Activated CD4-positive, alpha-beta T cell treated with anti-CD3 and anti-CD28 coated beads, Interleukin-2, Interleukin-4, amounts not matched to agents 100 ng/mL and 50 ng/mL, durations not matched to agents 16 hours and 8 hours (primary cell): ENCODE data around the gene ZNF862.
"Not testable (repeated sequence)": the region's sequence is repeated elsewhere in the genome, so short reads cannot be mapped to it uniquely, and the experiment has no call there.

Source experiments
- DNase-seq: peaks from one replicate; pipeline ENCODE4 v3.0.0-alpha.2; 2020; ENCODE audit warnings: low spot score

The ZNF862 gene

DNA sequence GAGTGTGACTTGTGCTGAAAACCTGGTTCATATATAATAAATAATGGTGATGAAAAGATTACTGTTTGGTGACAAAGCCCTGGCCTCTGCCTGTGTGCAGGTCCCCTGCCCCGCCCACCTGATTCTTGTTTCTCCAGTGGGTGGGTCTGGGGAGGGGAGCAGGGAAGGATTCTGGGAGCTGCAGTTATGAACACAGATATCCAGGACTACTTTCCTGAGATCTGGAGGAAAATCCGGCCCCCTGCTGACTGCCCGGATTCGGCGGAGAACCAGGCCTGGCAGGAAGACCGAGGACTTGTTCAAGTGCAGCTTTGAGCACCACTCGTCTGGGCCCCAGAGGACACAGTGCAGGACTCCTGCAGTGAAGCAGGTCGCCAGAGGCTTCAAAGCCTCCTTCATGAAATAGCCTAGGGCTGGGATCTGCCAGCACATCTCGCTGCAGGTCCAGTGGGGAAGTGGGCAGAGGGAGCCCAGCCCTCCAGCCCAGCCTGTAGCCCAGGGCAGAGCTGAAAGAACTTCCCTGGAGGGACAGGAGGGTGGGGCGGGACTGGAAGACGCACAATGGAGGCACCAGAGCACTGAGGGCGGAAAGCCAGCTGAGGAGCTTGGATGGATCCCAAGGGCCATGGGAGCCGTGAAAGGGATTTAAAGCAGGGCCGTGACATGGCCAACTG lies 42.6 kb downstream of the ZNF862 start:
- no peak for DNase-seq

DNA sequence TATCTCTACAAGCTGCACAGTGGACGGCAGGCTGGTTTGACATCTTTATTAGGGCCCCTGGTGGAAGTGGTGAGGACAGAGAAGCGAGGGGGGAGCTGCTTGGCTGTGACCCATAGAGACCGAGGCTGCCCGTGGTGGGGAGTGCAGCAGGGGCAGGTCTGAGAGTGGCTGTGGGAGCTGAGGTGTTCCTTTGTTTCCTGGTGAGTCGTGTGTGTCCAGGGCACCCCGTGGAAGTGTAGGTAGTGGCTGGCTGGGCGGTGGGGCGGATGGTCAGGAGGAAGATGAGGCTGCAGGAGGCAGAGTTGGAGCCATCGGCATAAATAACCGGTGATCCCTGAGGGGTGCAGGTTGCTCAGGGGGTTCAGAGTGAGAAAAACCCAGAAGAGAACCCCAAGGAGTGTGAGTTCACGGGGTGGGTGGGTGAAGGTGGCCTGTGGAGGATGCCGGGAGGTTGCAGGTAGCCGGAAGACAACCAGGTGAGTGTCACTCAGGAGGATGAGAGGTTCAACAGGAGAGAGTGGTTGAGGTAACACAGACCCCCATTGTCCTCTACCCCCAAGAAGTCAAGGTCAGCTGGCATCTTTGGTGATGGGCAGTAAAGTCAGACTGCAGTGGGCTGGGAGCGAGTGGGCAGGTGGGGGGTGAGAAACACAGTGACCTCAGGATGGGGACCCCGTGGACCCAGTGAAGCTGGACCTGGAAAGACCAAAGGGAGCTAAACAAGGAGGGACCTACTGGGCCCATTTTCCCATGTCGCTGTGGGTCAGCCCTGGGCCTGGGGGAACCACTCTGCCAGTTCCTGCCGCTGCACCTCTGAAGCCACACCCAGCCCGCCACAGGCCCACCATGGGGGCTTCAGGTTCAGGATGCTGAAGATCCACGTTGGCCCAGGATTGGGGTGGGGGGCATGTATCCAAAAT lies 43.4 kb downstream of the ZNF862 start:
- no peak for DNase-seq

DNA sequence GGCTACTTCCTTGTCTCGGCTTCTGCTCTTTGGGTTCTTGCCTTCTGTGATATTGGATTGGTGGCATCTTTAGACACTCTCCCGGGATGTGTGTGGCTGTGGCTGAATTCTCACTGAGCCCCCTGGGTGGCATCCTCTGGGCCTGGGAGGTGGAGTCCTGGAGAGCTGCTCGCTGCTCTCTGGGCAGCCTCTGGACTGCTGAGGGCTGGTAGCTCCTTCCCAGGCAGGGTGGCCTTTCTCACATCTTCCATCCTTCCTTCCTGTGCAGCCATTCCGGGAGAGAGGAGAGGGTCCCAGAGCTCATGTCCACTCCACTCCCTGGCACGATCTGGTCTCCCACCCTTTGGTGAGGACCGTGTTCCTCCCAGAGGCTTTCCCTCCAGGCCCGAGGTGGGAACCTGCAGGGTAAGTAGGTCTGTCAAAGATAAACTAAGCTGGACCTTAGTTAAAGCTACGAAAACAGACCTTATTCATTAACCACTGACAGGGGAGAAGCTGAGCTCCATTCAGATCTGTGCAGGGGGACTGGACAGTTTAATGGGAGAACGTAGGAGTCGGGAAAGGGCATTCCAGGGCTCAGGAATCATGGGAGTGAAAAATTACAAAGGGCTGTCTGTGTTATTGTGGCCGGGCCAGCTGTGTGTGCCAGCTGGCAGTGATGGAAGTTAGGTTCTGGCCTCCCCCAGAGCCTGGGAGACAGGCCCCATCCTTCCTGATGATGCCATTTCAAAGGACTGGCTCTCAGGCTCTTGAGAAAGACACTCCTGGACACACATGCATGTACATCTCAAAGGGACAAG lies 44.3 kb downstream of the ZNF862 start:
- DNase-seq, result no peak

DNA sequence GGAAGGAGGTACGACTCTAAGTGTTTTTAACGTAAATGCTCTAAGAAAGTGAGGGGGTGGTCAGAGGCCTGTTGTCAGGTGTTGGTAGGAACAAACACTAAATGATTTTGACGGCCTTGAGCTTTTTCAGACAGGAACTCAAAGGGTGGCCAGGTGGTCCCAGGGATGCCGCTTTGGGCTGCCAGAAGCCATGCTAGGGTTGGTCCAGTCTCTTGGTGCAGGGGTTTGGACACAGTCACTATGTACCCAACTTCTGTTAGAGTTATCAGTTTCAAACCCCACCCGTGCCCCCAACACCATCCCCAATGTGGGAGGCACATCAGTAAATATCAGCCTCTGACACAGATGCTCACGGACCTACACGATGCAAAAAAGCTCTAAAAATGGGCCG lies 44.9 kb downstream of the ZNF862 start:
- DNase-seq, result no peak

DNA sequence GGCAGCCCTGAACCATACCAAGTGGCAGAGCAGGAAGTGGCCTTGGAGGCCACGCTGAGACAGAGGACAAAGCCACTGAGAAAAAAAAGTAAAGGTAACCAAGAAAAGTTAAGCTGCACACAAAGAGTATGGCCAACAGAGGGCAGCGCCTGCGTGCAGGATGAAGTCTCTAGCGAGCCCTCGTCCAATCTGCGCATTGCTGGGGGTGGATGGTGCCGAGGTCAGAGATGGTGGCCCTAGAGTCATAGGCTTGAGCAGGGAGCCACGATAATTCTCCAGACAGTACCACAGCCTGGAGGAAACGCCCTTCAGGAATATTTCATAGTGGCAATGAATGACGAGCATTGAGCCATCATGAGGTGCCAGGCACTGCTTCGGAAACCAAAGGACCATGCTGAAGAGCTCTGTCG lies 45.3 kb downstream of the ZNF862 start:
- peak; percentile 51 for DNase-seq

DNA sequence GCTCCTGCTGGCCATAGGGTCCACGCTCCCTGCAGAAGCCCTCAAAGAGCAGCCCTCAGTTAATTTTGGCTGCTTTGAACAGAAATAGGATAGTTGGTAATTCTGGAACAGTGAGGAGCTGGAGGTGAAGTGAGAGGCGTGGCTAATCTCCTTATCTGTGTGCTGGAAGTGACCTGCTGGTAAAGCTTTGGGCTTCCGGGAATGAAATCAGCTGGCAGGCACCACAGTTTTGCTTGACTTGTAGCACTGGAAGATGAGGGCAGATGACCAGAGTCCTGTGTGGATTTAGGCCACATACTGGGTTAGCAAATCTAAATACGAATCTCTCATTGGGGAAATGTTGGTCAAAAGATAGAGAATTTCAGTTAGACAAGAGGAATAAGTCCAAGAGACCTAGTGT lies 45.8 kb downstream of the ZNF862 start:
- DNase-seq, result no peak

DNA sequence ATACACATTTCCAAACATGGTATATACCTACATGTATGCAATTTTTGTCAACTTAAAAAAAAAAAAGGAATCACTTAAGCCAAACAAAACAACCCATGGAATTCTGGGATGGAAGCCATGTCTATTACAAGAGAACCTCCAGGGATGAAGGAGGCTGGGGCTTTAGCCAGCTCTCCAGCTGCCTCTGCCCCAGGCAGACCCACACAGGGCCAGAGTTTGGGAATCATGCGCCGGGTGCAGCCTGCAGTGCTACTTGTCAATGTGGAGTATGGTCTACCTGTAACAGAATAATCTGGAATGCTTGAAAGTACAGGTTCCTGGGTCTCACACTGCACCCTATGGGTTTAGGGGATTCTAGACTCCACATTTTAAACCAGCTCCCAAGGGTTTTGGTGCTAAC lies 46.4 kb downstream of the ZNF862 start:
- DNase-seq, result no peak

DNA sequence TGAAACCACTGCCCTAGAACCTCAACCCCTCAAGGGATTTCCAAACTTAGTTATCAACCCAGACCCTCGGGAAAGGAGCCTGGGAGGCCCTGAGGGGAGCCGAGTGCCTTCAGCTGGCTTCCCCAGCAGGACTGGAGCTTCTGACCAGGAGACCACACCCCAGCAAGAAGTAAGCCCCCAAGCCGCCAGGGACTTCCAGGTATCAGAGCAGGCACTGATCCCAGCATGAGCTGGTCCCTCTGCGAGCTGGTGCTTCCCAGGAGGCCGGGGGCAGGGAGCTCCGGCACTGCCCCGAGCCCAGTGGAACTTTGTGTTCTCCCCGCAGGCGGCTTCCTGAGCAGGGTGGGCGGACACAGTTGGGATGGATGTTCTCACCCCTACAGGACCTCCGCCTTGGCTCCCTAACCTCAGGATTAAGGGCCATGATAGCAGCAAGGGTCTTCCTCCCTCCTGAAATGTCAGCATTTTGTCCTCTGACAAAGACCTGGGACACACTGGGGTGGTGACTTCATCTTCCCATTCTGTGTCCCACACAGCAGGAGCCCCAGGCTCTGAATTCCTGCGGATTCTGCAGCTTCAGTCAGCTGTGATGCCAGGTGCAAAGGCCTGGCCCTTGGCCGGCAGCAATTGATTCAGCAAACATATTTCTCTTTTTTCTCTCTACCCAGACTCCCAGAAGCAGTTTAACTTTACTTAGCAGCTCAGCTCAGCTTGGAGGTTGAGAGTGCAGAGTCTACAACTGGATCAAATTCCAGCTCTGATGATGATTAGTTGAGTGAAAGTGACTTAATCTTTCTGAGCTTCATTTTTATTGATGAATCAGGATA lies 47.2 kb downstream of the ZNF862 start:
- no peak for DNase-seq

DNA sequence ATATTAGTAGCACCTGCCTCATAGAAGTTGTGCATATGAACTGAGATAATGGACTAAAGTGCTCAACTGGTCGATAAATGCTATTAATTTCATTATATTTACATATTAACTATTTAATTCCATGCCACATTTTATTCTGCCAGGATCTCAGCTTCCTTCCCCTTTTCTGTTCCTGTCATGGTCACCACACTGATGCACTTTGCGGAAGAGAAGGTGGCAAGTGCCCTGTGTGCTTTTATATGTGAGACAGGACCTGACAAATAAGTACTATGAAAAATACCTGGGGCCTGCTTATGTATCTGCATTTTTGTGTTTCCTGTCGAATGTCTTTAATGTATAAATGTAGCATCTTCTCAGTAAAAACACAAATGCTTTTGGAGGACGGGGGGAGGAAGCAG lies 47.8 kb downstream of the ZNF862 start:
- no peak for DNase-seq

DNA sequence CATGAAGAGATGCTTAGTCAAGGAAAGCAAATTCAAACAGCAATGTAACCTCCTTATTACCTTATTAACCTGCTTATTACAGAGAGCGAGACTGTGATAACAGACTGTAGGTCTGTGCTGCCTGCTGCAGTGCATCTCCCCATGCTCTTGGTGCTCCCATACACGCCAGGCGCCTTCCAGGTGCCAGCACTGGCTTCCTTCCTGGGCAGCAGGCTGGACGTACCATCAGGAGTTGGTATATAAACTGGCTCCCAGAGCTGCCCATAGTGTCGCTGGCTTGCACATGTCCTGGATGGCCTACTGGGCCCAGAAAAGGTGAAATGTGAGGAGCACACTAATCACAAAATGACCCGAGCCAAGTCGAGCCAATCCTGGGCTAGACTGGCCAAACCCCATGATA lies 49.1 kb downstream of the ZNF862 start:
- DNase-seq, result no peak

DNA sequence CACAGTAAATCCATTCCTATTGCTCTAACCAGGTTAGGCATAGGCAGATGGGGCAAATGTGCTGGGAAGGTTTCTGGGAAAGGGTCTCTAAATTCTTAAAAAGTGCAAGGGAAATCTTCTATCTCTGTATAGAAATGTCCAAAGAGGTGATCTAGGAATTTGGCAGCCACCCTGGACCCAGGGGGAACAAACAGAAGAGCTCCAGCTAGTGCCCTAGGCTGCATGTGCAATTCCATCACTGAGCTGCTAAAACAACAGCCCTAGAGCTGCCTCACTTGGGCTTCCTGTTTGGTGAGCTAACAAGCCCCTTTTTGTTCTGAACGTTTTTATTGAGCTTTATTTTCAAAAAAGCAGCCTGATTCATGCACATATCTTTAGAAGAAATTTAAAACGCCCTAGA lies 52.5 kb downstream of the ZNF862 start:
- not testable (repeated sequence) for DNase-seq

DNA sequence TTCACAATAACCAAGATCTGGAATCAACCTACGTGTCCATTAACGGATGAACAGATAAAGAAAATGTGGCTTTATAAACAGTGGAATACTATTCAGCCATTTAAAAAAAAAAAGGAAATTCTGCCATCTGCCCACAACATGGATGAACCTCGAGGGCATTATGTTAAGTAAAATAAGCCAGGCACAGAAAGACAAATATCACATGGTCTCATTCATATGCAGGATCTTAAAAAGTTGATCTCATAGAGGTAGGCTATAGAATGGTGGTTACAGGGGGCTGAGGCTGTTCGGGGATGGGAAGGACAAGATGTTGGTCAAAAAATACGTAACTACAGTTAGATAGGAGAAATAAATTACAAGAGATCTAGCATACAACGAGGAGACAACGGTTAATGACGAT lies 56.8 kb downstream of the ZNF862 start:
- DNase-seq, result not testable (repeated sequence)

DNA sequence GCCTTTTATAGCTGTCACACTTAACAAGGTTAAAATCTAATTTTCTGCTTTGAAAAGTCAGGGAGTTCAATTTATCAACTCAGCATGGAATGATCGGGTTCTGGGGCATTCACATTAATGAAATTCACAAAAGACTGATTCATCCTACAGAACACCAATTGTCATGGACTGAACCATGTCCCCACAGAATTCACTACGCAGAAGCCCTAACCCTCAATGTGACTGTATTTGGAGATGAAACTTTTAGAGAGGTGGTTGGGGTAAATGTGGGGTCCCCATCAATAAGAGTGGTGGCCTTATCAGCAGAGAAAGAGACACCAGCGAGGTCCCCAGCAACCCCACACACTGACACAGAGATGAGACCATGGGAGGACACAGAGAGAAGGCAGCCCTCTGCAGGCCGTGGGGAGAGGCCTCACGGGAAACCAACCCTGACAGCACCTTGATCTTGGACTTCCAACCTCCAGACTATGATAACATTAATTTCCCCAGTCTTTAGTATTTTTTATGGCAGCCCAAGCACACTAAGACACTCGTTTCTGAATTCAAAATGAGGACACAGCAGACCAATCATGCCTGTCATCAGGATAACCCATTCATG lies 69.7 kb downstream of the ZNF862 start:
- DNase-seq, result not testable (repeated sequence)

DNA sequence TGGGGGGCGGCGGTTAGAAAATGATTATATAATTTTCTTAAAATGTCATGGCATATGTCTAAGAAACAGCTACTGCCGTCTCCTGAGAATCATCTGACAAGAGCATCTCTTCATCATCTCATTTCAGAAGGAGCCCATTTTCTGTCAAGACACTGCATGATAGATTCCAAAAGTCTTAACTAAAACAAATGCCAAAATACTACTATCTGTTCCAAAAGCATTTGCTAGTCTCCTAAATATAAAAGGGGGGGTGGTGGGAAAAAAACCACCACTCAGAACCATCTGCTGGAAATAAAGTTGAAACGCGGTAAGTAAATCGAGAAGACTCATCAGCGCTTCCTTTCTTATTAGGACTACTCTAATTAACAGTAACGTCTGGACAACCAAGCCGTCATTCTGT lies 72.0 kb downstream of the ZNF862 start:
- DNase-seq, result not testable (repeated sequence)

DNA sequence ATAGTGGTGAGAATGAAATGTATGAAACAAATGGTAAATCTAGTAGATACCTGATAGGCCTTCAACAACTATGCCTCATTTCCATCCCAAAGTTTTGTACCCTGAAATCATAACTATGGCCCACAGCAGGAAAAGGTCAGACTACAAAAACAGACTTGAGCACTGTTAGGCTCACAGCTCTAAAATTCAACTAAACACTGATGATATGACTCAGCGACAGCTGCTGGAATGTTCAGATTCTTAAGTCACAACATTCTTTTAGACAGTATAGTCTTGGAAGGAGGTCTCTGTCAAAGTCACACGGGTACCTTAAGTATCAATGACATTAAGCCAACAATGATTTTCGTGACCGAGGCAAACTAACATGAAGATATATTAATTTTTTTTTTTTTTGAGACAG lies 74.0 kb downstream of the ZNF862 start:
- DNase-seq, result not testable (repeated sequence)
